Measurements from ENCODE around the gene DAGLA.
A peak's percentile ranks its signal among the peaks of the same experiment; 100 is the strongest.

The DAGLA gene

DNA sequence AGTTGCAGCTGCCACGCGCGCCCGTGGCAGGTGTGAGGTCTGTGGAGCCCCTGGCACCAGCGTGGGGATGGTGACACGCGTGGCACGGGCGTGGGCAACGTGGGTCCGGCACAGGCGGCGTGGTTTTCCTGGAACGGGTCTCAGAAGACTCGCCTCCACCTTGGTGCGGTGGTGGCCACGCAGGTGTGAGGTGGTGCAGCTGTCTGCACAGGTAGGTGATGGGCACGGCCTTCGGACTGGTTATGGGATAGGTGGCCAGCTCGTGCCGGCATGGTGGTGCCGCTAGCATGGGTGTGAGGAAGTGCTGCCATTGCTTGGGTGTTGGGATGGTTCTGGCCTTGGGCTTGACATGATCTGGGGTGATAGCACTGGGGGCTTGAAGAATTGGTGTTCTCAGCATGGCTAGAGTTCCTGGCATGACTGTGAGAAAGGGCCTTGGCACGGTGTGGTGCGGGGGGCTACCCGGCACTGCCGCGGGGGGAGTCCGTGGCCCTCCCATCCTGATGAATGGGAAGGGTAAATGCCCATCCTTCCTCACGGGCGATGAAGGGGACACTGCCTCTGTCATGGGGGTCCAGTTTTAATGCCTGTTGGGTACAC lies 531 bp downstream of the DAGLA start:
- DNase-seq (ENCODE audit: low read depth), result no peak
- H3K4me3 ChIP-seq (ENCODE audit: control insufficient read depth, low read depth, low read length), result peak overlapping the region; percentile 53
- TF ChIP-seq, protein P1, sequence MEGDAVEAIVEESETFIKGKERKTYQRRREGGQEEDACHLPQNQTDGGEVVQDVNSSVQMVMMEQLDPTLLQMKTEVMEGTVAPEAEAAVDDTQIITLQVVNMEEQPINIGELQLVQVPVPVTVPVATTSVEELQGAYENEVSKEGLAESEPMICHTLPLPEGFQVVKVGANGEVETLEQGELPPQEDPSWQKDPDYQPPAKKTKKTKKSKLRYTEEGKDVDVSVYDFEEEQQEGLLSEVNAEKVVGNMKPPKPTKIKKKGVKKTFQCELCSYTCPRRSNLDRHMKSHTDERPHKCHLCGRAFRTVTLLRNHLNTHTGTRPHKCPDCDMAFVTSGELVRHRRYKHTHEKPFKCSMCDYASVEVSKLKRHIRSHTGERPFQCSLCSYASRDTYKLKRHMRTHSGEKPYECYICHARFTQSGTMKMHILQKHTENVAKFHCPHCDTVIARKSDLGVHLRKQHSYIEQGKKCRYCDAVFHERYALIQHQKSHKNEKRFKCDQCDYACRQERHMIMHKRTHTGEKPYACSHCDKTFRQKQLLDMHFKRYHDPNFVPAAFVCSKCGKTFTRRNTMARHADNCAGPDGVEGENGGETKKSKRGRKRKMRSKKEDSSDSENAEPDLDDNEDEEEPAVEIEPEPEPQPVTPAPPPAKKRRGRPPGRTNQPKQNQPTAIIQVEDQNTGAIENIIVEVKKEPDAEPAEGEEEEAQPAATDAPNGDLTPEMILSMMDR (conservative IDR thresholded peaks at IDR 0.05; ENCODE audit: control insufficient read depth, insufficient read depth, low read depth, low read length), result no peak

DNA sequence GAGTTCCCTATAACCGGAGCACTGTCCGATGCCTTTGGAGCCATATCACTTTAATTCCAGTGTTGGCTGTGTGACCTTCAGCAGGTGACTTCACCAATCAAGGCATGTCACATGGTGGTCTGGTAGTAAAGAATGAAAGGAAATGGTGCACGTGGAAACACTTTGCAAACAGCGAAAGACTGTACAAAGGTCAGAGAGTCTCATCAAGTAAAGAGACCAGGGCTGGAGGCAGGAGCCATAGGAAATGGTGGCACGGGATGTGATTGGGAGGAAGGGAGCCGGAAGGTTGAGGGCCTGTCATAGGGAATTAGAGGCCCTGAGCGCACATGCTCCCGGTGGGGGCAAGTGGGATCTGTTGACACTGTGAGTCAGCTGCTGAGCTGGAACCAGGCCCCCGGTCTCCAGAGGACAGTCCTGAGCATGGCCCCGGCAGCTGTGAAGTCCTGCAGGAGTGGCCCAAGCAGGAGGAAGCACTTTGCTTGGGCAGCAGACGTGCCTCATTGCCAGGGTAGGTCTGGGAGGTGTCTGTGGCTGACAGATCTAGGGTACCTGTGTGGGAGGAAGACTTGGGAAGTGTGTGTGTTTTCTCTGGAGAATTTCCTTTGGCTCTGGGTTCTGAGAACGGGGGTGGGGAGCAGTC lies 2.0 kb downstream of the DAGLA start:
- peak; percentile 60 for DNase-seq (ENCODE audit: low read depth)
- no peak overlapping the region for H3K4me3 ChIP-seq (ENCODE audit: control insufficient read depth, low read depth, low read length)
- TF ChIP-seq, protein P1 (conservative IDR thresholded peaks at IDR 0.05; ENCODE audit: control insufficient read depth, insufficient read depth, low read depth, low read length), result no peak

DNA sequence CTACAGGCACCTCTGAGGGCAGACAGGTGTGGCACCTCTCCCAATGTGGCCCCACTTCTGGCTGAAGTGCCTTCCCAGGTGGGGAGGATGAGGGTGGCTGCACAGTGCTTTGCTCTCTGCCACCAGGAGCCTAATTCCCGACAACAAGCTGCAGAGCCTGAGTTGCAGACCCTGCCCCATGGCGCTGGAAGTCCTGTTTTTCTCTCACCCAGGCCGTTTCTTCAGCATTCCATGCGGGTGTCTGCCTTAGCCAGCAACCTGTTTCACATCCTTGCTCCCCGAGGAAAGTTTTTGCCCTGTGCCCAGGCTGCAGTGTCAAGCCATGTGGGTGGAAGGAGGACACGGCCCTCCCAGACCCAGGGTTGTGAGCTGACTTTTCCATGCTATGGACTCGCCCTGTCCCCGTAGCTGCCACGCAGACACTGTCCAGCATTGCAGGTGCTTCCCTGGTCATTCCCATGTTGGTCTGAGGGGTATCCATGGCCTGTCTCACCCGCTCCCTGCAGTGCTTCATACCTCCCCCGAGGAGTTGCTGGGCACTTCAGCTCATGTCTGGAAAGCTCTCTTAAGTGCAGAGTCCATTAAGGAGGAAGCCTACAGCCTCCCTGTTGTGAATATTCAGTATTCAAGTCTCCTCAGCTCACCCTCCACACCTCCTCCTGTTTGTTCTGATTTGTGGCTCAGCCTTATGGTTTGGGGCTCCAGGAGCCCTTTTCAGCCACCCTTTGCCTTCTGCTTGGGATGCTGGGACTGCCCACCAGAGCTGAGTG lies 2.9 kb downstream of the DAGLA start:
- no peak overlapping the region for H3K4me3 ChIP-seq (ENCODE audit: control insufficient read depth, low read depth, low read length)
- TF ChIP-seq, protein P1 (conservative IDR thresholded peaks at IDR 0.05; ENCODE audit: control insufficient read depth, insufficient read depth, low read depth, low read length), result no peak
- no peak for DNase-seq (ENCODE audit: low read depth)

DNA sequence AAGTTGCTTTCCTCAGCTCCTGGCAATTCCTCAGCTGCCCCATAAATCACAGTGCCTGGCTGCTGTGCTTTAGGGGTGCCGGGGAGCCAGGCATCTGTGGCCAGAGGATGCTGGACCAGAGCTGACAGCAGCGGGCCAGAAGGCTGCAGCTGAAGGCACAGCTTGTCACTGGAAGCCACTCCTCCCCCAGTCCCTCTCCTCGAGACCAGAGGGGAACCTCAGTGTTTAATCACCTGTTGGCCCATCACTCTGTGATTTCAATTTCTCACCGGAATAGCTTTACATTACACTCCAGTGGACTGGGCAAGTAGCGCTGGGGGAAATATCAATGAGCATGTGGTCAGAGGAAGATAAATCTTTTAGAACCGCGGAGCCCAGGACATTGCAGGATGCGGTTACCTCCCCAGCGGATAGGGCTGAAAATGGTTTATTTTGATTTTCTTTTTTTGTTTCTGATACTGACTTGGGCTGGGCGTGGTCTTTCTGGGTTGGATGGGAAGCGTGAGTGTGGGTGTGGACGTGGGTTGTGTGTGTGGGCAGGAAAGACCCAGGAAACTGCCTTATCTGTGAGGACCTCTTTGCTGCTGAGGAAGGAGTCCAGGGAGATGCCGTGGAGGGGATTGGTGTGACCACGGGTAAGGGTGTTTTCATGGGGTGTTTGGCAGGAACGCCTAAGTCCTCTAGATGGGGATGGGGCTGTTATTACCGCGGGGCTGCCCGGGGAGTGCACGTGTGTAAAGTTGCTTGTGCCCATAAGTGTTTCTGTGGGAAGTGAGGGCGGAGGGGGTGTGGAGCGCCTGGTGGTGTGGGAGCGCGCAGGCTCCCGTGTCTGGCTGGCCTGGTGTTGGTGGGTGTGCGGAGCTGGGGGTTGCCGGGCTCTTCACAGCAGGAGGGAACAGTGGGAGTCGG lies 4.0 kb downstream of the DAGLA start:
- DNase-seq (ENCODE audit: low read depth), result peak; percentile 56
- H3K4me3 ChIP-seq (ENCODE audit: control insufficient read depth, low read depth, low read length), result no peak overlapping the region
- TF ChIP-seq, protein P1 (conservative IDR thresholded peaks at IDR 0.05; ENCODE audit: control insufficient read depth, insufficient read depth, low read depth, low read length), result no peak

DNA sequence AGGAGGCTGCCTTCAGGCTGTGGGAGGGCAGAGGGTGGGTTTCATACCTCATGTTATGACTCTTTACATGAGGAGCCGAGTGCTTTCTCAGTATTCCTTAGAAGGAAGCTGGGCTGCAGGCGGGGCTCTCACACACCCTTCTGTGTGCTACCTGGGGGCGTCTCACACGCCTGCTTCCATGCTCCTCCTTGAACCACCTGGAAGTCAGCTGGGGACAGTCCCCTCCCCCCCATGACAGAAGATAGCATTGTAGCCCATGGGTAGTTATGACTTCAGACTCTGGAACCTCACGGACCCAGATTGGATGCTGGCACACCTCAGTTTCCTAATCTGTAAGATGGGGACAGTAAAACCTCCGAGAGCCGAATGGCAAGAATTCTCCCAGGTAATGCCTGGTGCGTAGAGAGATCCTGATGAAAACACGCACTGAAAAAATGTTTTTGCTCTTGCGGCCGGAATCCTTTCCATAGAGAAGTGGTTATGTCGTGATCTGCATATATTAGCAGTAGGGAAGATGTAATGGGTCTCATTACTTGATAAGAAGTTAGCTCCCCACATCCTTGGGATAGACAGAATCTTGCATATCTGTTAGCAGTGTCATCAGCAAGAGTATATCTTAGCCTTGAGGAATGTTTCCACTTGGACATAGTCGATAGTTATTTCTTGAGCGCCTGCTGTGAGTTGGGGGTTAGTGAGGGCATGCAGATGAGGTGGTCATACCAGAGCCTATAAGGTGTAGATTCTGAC lies 4.9 kb downstream of the DAGLA start:
- no peak for DNase-seq (ENCODE audit: low read depth)
- H3K4me3 ChIP-seq (ENCODE audit: control insufficient read depth, low read depth, low read length), result no peak overlapping the region
- TF ChIP-seq, protein P1 (conservative IDR thresholded peaks at IDR 0.05; ENCODE audit: control insufficient read depth, insufficient read depth, low read depth, low read length), result no peak

DNA sequence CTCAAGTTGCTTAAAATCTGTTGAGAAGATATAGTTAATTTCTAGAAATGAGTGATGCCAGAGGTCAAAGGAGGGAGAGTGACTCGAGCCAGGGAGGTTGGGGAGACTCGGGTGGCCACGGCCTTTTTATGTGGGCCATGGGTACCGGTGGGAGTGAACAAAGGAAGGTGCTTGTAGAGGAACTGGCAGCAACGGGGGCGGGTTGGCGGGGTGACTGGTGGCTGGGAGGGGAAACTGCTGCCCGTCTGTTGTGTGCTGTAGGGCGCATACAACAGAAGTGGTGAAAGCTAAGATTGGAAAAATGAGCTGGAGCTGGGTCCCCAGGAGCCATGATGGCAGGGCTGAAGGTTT lies 5.4 kb downstream of the DAGLA start:
- H3K4me3 ChIP-seq (ENCODE audit: control insufficient read depth, low read depth, low read length), result no peak overlapping the region
- no peak for DNase-seq (ENCODE audit: low read depth)
- TF ChIP-seq, protein P1 (conservative IDR thresholded peaks at IDR 0.05; ENCODE audit: control insufficient read depth, insufficient read depth, low read depth, low read length), result no peak
